ENCODE results near the gene DCUN1D1. TPM values are rescaled to one million over a fixed set of nuclear protein-coding genes. Genes with fewer than 3 reads are reported as not detected.

DCUN1D1 gene
- total RNA-seq, 3 donors from 2014 or later: 37.5 to 62.0 (median 40.5) TPM

DNA sequence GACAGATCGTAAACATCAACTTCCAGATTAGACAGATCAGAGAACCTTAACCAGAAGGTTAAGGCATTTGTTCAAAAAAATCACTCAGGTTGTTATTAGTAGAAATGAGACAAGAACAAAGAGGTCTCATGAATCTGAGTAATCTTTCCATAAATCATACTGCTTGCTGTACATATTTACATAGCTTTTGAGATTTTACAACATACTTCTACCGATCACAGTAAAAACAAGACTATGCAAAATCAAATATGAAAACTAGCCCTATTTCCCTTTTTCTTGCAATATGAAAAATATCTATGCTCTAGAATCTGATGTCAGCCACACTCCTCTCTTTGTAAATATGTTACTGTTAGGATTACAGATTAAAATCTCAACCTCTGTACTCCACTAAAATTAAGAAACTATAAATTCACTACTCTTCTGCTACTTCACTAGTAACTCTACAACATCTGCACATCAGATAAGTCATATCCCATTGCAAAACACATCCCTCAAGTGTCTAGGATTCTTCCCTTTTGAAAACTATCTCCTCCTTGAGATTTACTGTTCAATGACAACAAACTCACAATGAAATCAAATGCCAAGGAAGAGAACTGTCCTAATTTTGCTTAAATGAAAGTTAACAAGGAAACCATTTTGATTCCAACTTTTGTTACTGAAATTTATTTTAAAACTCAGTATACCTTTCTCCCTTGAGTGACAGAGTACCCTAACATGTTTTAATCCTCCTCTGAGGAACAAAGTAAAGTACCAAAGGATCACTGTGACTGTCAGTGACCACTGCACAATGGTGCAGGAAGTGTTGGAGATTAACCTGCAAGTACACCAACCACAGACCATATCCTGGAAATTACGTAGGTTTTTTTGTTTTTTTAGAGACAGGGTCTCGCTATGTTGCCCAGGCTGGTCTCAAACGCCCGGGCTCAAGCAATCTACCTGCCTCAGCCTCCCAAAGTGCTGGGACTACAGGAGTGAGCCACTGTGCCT, 12.8 kb downstream of the DCUN1D1 start:
- peaks cover 30% of the 10 kb centered on the region for H3K4me1 ChIP-seq (ENCODE audit: low read depth)
- TF ChIP-seq, protein P1, sequence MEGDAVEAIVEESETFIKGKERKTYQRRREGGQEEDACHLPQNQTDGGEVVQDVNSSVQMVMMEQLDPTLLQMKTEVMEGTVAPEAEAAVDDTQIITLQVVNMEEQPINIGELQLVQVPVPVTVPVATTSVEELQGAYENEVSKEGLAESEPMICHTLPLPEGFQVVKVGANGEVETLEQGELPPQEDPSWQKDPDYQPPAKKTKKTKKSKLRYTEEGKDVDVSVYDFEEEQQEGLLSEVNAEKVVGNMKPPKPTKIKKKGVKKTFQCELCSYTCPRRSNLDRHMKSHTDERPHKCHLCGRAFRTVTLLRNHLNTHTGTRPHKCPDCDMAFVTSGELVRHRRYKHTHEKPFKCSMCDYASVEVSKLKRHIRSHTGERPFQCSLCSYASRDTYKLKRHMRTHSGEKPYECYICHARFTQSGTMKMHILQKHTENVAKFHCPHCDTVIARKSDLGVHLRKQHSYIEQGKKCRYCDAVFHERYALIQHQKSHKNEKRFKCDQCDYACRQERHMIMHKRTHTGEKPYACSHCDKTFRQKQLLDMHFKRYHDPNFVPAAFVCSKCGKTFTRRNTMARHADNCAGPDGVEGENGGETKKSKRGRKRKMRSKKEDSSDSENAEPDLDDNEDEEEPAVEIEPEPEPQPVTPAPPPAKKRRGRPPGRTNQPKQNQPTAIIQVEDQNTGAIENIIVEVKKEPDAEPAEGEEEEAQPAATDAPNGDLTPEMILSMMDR (IDR thresholded peaks at IDR 0.05): no peak
- DNase-seq: no peak
- intact Hi-C loops (cut with DNase I, micrococcal nuclease): no loop called here
- no peaks in the 10 kb centered on the region for H3K36me3 ChIP-seq (ENCODE audit: low read depth)
- no peaks in the 10 kb centered on the region for H3K9me3 ChIP-seq
- ATAC-seq: peak; percentile 59
- H3K4me3 ChIP-seq: no peak overlapping the region

DNA sequence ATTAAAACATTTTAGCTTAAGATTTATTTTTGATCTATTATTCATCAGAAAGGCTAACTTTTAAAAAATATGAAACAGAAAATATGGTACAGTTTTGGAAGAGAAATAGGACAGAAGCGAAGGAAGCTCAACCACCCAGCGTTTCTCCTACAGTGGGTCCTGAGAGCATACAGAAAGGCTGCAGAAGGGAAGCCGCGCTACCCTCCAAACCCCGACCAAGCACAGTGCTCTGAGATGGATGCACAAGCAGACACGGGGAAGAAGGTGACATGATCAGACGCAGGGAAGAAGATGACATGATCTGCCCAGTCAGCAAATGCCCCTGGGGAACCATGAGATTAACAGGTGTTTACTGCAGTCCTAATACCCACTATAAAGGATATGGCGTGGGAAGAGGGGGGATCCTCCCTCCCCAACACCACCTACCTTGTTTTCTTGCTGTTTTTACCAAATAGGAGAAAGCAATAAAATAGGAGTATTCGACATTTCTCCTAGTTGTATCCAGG, 14.4 kb downstream of the DCUN1D1 start:
- H3K4me1 ChIP-seq (ENCODE audit: low read depth): peaks cover 23% of the 10 kb centered on the region
- TF ChIP-seq, protein P1 (IDR thresholded peaks at IDR 0.05): no peak
- H3K9me3 ChIP-seq: no peaks in the 10 kb centered on the region
- ATAC-seq (no peak), DNase-seq (no peak)
- no peaks in the 10 kb centered on the region for H3K36me3 ChIP-seq (ENCODE audit: low read depth)
- intact Hi-C loops (cut with DNase I, micrococcal nuclease): no loop called here
- H3K4me3 ChIP-seq: no peak overlapping the region

DNA sequence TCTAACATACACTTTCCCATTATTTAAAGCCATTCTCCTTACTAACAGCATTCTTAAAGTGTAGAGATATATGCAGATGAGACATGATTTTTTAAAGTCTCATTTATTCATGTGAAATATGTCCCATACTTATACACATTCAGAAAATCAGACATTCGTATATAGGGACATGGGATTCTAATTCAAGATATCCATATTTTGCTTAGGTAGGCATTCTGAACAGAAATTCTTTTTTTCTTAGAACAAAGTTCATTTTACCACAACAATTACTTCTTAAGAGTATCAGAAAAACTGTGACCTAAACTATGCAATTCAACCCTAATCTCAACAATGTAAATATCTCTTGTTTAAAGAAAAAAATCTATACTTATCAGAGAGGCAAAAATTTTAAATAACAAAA, 16.2 kb downstream of the DCUN1D1 start:
- Histone ChIP-seq H3K4me1 (ENCODE audit: low read depth) (peaks cover 25% of the 10 kb centered on the region), H3K36me3 (ENCODE audit: low read depth) (no peaks in the 10 kb centered on the region), H3K4me3 (no peak overlapping the region), H3K9me3 (no peaks in the 10 kb centered on the region)
- no peak for ATAC-seq
- intact Hi-C loops (cut with DNase I, micrococcal nuclease): no loop called here
- TF ChIP-seq, protein P1 (IDR thresholded peaks at IDR 0.05): no peak
- DNase-seq: no peak

DNA sequence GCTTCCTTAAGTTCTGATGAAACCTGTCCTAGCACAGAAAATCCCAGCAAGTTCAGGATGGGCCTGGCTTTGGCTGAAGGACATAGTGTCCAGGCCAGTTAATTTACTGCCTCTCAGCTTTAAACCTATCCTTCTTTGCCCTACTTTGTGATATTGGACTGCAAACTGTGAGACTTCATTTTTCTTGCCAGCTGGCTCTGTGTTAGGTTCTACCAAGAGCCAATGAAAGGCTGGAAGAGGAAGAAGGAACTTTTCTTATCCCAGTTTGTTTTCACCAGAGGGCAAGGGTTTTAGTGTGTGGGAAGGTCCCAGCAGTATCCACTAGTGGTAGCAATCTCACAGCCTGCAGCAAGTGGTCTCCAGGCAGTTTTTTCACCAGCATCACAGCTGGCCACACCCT, 18.2 kb downstream of the DCUN1D1 start:
- intact Hi-C loops (cut with DNase I, micrococcal nuclease): no loop called here
- DNase-seq: no peak

DNA sequence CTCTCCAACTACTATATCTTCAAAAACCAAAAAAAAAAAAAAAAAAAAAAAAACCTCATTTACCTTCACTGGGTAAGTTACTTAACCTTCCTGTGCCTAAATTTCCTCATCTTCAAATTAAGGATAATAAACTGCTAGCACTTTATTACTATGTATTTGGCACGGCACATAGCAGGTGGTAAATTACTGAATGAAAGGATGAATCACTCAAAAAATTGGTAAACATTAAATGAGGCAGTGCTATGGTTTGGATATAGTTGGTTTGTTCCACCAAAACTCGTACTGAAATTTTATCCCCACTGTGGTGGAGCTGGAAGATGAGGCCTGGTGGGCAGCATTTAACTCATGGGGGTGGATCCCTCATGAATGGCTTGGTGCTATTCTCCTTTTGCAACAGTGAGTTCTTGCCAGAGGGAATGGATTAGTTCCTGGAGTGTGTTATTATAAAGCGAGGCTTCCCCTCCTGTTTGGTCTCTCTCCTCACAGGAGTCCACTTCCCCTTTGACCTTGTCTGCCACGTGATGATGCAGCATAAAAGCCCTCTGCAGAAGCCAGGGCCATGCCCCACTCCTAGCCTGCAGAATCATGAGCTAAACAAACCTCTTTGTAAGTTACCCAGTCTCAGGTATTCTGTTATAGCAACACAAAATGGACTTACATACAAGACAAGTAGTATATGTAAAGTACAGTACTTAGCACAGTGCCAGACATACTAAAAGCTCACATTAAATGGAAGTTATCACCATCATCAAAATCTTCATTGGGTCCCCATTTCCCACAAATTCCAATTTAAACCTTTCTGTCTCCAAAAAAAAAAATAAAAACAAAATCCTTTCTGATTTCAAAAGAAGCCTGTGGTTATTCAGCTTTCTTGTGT, 20.6 kb downstream of the DCUN1D1 start:
- TF ChIP-seq, protein P1 (IDR thresholded peaks at IDR 0.05): no peak
- no peak for DNase-seq
- Histone ChIP-seq H3K9me3 (no peaks in the 10 kb centered on the region), H3K4me1 (ENCODE audit: low read depth) (peaks cover 10% of the 10 kb centered on the region), H3K4me3 (no peak overlapping the region), H3K36me3 (ENCODE audit: low read depth) (no peaks in the 10 kb centered on the region)
- ATAC-seq: peak; percentile 81
- intact Hi-C loops (cut with DNase I, micrococcal nuclease): no loop called here

More for the DNA sequence above, 18.2 kb downstream of the DCUN1D1 start:
- Histone ChIP-seq H3K4me1 (ENCODE audit: low read depth) (peaks cover 12% of the 10 kb centered on the region), H3K9me3 (no peaks in the 10 kb centered on the region), H3K4me3 (no peak overlapping the region), H3K36me3 (ENCODE audit: low read depth) (no peaks in the 10 kb centered on the region)
- TF ChIP-seq, protein P1 (IDR thresholded peaks at IDR 0.05): no peak
- peak; percentile 68 for ATAC-seq

All from mucosa of descending colon (tissue), 3 donors.